Activated naive CD8-positive, alpha-beta T cell (primary cell): Measurements from ENCODE around the gene DPP6.

Source experiments
- H3K27ac Mint-ChIP-seq: one replicate; pipeline ENCODE4 v1.8.0; 2021; ENCODE audit warnings: mixed read lengths
- H3K27me3 Mint-ChIP-seq: one replicate; pipeline ENCODE4 v1.8.0; 2021; ENCODE audit warnings: mixed read lengths
- H3K36me3 Mint-ChIP-seq: one replicate; pipeline ENCODE4 v1.8.0; 2021; ENCODE audit warnings: mixed read lengths
- H3K4me1 Mint-ChIP-seq: one replicate; pipeline ENCODE4 v1.8.0; 2021; ENCODE audit warnings: low read depth, mixed read lengths
- H3K4me3 Mint-ChIP-seq: one replicate; pipeline ENCODE4 v1.8.0; 2021; ENCODE audit warnings: mild to moderate bottlenecking, mixed read lengths
- H3K9me3 Mint-ChIP-seq: one replicate; pipeline ENCODE4 v1.8.0; 2021; ENCODE audit warnings: low read depth, mixed read lengths

DPP6 gene

DNA sequence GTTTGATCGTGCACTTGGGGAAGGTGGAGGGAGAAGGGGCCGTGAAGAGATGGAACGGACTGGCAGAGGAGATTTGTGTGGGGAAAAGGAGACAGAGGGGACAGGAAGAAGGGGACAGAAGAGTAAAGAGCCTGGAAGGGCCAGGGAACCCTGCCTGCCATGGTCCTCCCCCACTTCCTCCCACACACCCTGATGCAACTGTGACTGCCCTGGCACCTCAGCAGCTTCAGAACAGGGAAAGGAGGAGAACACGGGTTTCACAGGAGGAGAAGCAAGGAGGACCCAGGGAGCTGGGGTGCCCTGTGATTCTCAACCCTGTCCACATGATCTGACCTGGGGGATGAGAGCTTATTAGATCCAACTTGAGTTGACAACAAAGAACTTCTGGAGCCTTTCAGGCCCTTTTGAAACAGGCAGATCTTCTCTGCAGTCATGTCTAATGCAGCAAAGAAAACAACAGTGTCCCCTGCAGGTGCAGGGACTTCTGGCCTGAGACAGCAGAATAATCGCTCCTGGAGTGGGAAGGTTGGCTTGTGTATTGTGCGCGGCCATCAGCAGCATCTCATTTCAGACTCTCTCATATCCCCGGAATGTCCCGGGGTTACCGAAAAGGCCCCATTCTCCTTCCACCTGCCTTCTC is 529.2 kb downstream of the DPP6 start:
- Mint-ChIP-seq H3K9me3 (no peaks in the 10 kb centered on the region), H3K4me3 (no peak overlapping the region), H3K4me1 (no peaks in the 10 kb centered on the region), H3K27me3 (no peaks in the 10 kb centered on the region), H3K36me3 (no peaks in the 10 kb centered on the region), H3K27ac (no peak overlapping the region)

DNA sequence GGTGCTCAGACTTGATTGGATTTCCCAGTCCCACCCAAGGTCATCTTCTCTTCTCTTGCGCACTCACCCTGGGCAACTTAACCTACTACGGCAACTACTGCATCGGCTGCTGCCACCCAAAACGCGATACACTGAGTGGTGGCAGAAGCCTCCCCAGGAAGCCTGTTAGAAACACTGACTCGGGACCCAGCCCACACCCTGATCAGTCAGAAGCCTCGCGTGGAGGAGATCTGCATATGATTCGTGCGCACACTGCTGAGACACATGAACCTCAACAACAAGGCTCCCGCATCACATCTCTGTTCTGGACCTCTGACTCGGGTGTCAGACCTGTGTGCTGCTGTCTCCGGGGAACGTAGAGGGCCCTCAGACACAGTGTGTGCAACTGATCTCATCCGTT is 531.3 kb downstream of the DPP6 start:
- H3K4me1 Mint-ChIP-seq: no peaks in the 10 kb centered on the region
- no peaks in the 10 kb centered on the region for H3K9me3 Mint-ChIP-seq
- H3K36me3 Mint-ChIP-seq: no peaks in the 10 kb centered on the region
- H3K4me3 Mint-ChIP-seq: no peak overlapping the region
- H3K27me3 Mint-ChIP-seq: no peaks in the 10 kb centered on the region
- H3K27ac Mint-ChIP-seq: no peak overlapping the region

DNA sequence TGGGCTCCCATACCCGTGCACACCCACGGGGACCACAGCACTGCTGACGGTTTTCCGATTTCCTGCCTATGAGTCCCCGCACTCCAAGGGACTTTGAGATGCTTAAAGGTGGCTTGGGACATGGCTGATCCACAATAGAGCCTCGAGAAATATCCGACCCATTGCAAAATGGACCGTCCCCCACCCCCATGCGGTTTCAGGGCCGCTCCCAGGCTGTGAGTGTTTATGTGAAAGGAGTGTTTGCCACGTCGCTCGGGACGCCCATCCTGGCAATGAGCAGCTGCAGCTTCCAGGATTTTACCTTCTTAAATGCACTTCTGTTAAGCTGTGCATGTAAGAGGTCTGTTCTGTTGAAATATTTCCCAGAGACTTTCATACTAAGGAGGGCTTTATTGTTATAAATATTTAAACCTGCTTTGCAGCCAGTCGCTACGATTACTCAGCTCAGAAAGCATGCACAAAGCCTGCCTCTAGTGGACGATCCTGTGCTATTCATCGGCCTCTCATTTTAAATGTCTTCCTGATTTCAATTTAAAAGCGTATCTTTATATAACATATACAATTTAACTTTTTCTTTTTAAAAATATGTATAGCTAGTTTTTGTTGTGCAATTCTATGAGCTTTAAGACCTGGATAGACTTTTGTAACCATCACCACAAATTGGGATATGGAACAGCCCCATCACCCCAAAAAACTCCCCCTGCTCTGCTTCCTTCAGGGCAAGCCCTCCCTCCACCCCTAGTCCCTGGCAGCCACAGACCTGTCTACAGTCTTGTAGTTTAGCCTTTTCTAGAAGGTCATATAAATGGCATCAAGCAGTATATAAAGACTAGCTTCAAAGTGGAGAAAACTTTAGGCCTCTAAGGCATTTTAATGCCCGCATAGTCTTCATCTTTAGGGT is 532.4 kb downstream of the DPP6 start:
- Mint-ChIP-seq H3K4me3 (no peak overlapping the region), H3K27ac (no peak overlapping the region), H3K27me3 (no peaks in the 10 kb centered on the region), H3K36me3 (no peaks in the 10 kb centered on the region), H3K9me3 (no peaks in the 10 kb centered on the region), H3K4me1 (no peaks in the 10 kb centered on the region)

DNA sequence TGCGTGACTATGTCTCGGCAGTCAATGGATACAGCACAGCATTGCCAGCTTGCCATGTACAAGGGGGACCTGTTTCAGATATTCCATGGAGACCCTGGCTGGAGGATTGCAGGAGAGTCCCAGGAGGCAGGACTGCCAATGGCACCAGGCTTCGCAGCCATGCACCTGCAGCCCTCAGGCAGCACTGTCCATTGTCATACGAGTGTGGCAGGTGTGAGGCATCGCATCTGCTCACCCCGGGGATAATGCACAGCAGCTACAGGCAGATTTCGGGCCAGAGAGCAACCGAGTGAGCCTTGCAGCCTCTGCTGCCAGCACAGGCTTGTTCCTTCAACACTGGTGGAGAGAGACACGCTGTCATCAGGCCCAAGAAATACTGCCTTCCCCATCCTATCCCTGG is 535.6 kb downstream of the DPP6 start:
- H3K27ac Mint-ChIP-seq: no peak overlapping the region
- H3K27me3 Mint-ChIP-seq: no peaks in the 10 kb centered on the region
- H3K36me3 Mint-ChIP-seq: no peaks in the 10 kb centered on the region
- H3K9me3 Mint-ChIP-seq: no peaks in the 10 kb centered on the region
- H3K4me3 Mint-ChIP-seq: no peak overlapping the region
- no peaks in the 10 kb centered on the region for H3K4me1 Mint-ChIP-seq

DNA sequence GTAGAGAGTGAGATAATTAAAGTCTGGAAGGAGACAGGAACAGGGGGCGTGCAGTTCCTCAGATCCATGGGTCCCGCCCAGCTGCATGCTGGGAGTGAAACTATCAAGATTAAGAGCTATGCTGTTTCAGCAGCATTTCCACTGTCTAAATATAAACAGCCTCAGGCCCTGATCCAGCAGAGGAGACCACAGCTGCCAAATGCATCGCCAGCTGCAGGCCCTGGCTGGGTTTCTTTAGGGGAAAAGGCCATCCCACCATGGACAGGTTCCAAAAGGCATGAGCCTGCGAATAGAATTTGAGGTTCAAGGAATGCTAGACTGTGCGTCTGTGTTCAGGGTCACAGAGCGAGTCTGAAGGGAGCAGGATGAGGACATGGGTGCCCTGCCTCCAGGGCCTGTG is 539.3 kb downstream of the DPP6 start:
- Mint-ChIP-seq H3K36me3 (no peaks in the 10 kb centered on the region), H3K4me1 (no peaks in the 10 kb centered on the region), H3K27ac (no peak overlapping the region), H3K4me3 (no peak overlapping the region), H3K9me3 (no peaks in the 10 kb centered on the region), H3K27me3 (no peaks in the 10 kb centered on the region)

DNA sequence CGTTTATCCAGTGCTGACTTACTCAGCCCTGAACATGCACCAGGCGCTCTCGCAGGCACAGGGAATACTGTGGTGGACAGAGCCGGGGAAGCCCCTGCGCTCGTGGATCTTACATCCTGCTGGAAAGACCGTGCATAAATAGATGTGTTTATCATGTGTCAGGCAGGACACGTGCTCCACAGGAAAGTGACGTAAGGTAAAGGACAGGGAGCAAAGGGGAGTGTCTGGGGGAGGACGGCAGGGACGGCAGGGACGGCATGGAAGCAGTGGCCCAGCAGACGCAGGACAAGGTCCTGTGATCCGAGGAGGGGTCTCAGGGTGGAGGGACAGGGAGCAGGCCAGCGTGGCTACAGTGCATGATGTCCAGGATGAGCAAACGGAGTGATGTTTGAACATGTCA is 540.2 kb downstream of the DPP6 start:
- Mint-ChIP-seq H3K4me3 (no peak overlapping the region), H3K27ac (no peak overlapping the region), H3K27me3 (no peaks in the 10 kb centered on the region), H3K9me3 (no peaks in the 10 kb centered on the region), H3K4me1 (no peaks in the 10 kb centered on the region), H3K36me3 (no peaks in the 10 kb centered on the region)

DNA sequence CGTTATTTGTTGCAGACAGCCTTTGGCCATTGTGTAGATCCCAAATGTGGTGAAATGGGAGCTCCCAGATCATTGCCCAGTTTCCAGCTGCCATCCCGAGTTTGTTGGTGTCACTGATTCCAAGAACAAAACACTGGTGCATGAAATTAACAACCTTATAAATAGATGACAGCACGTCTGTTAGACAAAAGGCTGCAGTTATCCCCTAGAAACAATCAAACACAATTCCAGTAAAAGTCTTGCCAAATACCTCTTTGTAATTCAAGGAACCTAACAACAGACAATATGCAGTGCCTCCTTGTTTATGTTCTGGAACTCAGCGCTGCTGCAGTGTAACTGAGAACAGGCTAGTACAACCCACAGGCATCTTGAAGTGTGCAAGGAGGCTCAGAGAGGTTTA is 546.2 kb downstream of the DPP6 start:
- Mint-ChIP-seq H3K27me3 (no peaks in the 10 kb centered on the region), H3K9me3 (peaks cover 5% of the 10 kb centered on the region), H3K27ac (no peak overlapping the region), H3K4me3 (no peak overlapping the region), H3K4me1 (no peaks in the 10 kb centered on the region), H3K36me3 (no peaks in the 10 kb centered on the region)

DNA sequence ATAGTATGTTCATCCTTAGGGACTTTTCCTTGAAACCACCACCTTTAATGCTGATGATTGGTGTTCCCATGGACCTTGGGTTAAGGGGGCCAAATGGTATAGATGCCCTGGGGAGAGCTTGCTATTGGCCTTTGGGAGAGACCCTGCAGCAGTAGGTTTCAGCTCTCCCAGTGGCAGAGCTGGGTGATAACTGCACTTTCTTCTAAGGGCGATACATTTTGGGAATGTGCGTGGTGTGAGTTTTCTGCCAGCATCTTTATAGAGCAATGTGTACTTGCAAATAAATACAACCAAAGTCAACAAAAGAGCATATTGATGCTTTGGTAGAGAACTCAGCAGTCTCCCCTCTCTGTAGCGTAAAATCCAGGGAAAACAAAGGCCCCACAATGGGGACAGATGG is 546.7 kb downstream of the DPP6 start:
- H3K27ac Mint-ChIP-seq: no peak overlapping the region
- peaks cover 5% of the 10 kb centered on the region for H3K9me3 Mint-ChIP-seq
- H3K36me3 Mint-ChIP-seq: no peaks in the 10 kb centered on the region
- no peaks in the 10 kb centered on the region for H3K4me1 Mint-ChIP-seq
- no peaks in the 10 kb centered on the region for H3K27me3 Mint-ChIP-seq
- no peak overlapping the region for H3K4me3 Mint-ChIP-seq

DNA sequence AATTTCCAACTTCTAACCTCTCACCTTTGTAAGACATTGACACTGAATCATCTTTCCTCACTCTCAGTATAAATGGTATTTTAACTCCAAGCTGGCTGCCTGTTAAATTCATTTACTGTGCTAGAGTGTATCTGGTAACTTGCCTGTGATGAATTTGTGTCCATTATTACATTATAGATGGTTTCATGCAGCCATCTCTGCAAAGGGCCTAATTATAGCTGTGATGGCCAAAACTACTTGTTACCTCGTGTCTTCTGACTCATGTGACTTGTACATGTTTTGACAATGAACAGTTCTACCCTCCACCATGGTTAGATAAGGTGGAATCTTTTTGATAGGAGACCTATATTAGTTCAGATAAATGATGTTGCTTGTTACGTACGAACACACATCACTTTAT is 558.7 kb downstream of the DPP6 start:
- Mint-ChIP-seq H3K9me3 (no peaks in the 10 kb centered on the region), H3K4me1 (no peaks in the 10 kb centered on the region), H3K27me3 (peaks cover 3% of the 10 kb centered on the region), H3K4me3 (no peak overlapping the region), H3K27ac (no peak overlapping the region), H3K36me3 (no peaks in the 10 kb centered on the region)

DNA sequence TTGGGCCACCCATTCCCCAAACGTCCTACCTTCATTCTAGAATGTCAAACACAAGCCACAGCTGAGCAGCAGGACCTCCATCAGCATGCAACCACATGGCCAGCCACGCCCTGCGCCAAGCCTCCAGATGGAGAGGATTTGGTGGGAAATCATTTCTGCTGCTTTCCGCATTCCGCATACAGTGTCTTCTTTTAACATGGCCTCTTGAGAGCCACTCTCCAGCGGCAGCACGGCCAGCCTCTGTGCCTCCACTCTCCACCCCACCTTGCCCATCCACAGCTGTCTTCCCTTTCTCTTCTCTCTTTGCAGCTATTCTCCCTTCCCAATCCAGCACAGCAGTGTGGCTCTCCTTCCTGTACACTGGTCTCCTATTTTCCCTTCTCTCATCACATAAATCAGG is 561.6 kb downstream of the DPP6 start:
- no peaks in the 10 kb centered on the region for H3K36me3 Mint-ChIP-seq
- peaks cover 3% of the 10 kb centered on the region for H3K27me3 Mint-ChIP-seq
- no peaks in the 10 kb centered on the region for H3K4me1 Mint-ChIP-seq
- H3K27ac Mint-ChIP-seq: no peak overlapping the region
- no peak overlapping the region for H3K4me3 Mint-ChIP-seq
- no peaks in the 10 kb centered on the region for H3K9me3 Mint-ChIP-seq

DNA sequence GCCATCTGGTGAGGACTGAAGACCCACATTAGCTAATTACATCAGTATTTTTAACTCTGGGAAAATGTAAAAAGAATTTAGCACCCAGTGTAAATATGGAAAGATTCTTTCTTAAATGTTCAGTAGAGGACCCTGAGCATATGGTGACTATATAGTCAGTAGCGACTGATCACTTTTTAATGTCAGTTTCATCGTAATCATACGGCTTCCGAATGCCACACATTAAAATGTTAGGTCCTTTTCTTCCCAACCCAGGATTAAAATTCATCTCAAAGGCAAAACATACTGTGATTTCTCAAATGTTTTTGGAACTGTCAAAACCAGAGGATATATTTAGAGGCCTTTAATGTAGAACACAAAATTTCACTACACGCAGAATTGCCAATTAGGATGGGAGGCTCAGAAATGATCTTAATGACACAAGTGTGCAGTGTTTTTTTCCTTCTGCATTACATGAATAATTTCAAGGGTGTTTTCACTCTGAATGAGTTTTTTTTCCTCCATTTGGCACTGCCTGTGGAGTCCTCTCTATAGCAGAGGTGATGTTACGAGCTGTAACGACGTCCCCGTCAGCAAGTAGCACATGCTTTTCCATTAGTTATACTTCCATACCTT is 568.0 kb downstream of the DPP6 start:
- Mint-ChIP-seq H3K4me3 (no peak overlapping the region), H3K4me1 (no peaks in the 10 kb centered on the region), H3K27me3 (peaks cover 1% of the 10 kb centered on the region), H3K9me3 (peaks cover 4% of the 10 kb centered on the region), H3K36me3 (no peaks in the 10 kb centered on the region), H3K27ac (no peak overlapping the region)

DNA sequence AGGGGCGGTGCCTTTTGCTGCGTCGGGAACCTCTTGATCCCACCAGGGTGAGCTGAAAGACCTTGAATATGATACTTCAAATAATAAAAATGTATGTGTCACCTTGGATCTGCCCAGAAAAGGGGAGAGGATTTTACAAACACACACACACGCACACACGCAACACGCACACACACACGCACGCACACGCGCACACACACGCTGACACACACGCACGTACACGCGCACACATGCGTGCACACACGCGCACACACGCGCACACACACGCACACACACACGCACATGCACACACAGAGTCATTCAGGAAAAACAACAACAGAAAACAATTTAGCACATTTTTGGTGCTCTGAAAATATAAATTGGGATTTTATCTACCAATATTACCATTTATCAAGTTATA is 571.2 kb downstream of the DPP6 start:
- Mint-ChIP-seq H3K9me3 (peaks cover 4% of the 10 kb centered on the region), H3K36me3 (no peaks in the 10 kb centered on the region), H3K4me1 (no peaks in the 10 kb centered on the region), H3K27me3 (peaks cover 1% of the 10 kb centered on the region), H3K4me3 (no peak overlapping the region), H3K27ac (no peak overlapping the region)

DNA sequence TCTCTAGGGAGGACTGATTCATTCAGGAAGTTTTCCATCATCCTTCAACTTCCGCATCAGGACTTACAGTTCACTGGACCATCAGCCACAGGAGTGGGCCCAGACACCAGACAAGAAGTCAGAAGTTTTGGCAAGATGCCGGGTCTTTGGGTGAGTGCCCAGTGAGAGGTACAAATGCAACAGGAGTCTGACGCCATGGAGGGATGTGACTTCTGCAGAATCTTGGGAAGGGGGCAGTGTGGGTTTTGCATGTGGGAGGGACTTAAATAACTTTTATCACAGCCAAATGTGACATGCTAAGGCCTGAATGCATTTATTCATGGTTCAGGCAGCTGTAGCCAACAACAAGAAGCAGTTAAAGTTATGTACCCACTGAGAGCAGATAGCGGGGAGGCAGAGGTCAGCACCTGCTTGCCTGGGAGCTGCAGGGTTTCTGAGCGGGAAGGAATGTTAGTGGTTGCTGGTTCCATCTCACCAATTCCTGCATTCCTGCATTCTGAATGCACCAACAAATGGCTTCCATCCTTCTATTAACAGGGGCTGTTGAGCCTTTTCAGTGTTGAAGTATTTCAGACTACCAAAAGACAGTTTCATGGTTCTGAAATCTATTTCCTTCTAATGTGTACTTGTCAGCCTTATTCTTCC is 575.6 kb downstream of the DPP6 start:
- Mint-ChIP-seq H3K27ac (no peak overlapping the region), H3K36me3 (no peaks in the 10 kb centered on the region), H3K9me3 (no peaks in the 10 kb centered on the region), H3K4me3 (no peak overlapping the region), H3K4me1 (no peaks in the 10 kb centered on the region), H3K27me3 (no peaks in the 10 kb centered on the region)

DNA sequence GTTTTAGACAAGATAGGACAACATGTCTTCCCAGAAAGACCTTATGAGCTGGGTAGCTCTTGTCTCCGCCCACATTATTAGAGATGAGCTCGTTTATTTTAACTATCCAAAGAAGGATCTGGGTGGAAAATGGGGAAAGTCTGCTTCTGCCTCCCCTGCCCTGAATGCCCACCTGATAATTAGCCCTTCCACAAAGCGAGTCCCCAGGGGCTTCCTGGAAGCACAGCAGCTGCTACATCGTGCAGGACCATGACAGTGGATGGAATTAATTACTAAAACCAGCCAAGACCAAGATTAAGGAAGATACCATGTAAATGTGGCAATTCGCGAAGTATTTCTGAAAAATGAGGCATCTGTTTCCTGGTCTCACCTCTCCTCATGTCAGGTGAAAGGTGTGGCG is 576.4 kb downstream of the DPP6 start:
- no peaks in the 10 kb centered on the region for H3K36me3 Mint-ChIP-seq
- H3K27me3 Mint-ChIP-seq: no peaks in the 10 kb centered on the region
- H3K4me1 Mint-ChIP-seq: no peaks in the 10 kb centered on the region
- no peak overlapping the region for H3K4me3 Mint-ChIP-seq
- H3K27ac Mint-ChIP-seq: no peak overlapping the region
- no peaks in the 10 kb centered on the region for H3K9me3 Mint-ChIP-seq

DNA sequence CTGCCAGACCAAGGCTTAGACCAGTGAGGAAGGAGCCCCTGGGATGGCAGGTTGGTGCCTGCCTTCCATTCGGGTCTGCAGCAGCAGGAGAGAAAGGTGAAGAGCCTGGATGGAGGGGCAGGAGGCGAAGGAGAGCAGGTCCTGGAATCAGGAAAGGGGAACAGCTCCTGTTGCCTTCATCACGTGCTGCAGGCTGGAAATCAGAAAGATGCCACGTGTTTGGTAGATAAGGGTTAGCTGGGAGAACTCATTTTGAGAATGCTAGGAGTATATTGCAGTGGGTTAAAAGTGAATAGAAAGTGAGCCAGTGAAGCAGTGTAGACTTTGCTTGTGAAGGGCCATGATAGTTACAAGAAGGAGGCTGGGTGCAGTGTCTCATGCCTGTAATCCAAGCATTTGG is 579.0 kb downstream of the DPP6 start:
- Mint-ChIP-seq H3K36me3 (no peaks in the 10 kb centered on the region), H3K4me1 (no peaks in the 10 kb centered on the region), H3K27me3 (no peaks in the 10 kb centered on the region), H3K9me3 (peaks cover 10% of the 10 kb centered on the region), H3K27ac (no peak overlapping the region), H3K4me3 (no peak overlapping the region)
